KOPT-K1 (cell line): ENCODE measurements around the gene SYNDIG1L.

Experiments
- H3K27ac ChIP-seq: fragments of 200-600 bp; sonication (generic); 2 replicates; pipeline ENCODE4 v1.5.1; 2016; ENCODE audit warnings: antibody characterized with exemption, mild to moderate bottlenecking, low read depth, low read length; ENCODE audit not compliant: poor library complexity, severe bottlenecking
- H3K36me3 ChIP-seq: fragments of 200-600 bp; sonication (generic); 2 replicates; pipeline ENCODE4 v1.5.1; 2017; ENCODE audit warnings: antibody characterized with exemption, mild to moderate bottlenecking, low read length, moderate library complexity; ENCODE audit not compliant: insufficient read depth
- H3K9me3 ChIP-seq: fragments of 200-600 bp; sonication (generic); 2 replicates; pipeline ENCODE4 v1.5.1; 2017; ENCODE audit warnings: antibody characterized with exemption, low read length, mild to moderate bottlenecking; ENCODE audit not compliant: insufficient read depth, poor library complexity, severe bottlenecking

The SYNDIG1L gene

GRCh38 chr14:74444866-74445265 is 18.9 kb upstream of the SYNDIG1L start:
- no peaks in the 10 kb centered on the region for H3K36me3 ChIP-seq
- no peaks in the 10 kb centered on the region for H3K9me3 ChIP-seq

GRCh38 chr14:74442757-74443156 is 16.7 kb upstream of the SYNDIG1L start:
- Histone ChIP-seq H3K36me3 (no peaks in the 10 kb centered on the region), H3K27ac (no peak overlapping the region), H3K9me3 (no peaks in the 10 kb centered on the region)

More at GRCh38 chr14:74444866-74445265, 18.9 kb upstream of the SYNDIG1L start:
- H3K27ac ChIP-seq: no peak overlapping the region

GRCh38 chr14:74441113-74441512 is 15.1 kb upstream of the SYNDIG1L start:
- Histone ChIP-seq H3K36me3 (no peaks in the 10 kb centered on the region), H3K27ac (no peak overlapping the region), H3K9me3 (no peaks in the 10 kb centered on the region)

GRCh38 chr14:74438351-74438915 is 12.4 kb upstream of the SYNDIG1L start:
- no peaks in the 10 kb centered on the region for H3K9me3 ChIP-seq
- no peaks in the 10 kb centered on the region for H3K36me3 ChIP-seq
- no peak overlapping the region for H3K27ac ChIP-seq

- Histone ChIP-seq H3K36me3 (no peaks in the 10 kb centered on the region), H3K27ac (no peak overlapping the region), H3K9me3 (no peaks in the 10 kb centered on the region)
Observed at GRCh38 chr14:74437496-74438053, 11.6 kb upstream of the SYNDIG1L start.

GRCh38 chr14:74434294-74434693 is 8.3 kb upstream of the SYNDIG1L start:
- Histone ChIP-seq H3K27ac (no peak overlapping the region), H3K9me3 (no peaks in the 10 kb centered on the region), H3K36me3 (no peaks in the 10 kb centered on the region)

GRCh38 chr14:74429991-74430390 is 4.0 kb upstream of the SYNDIG1L start:
- no peak overlapping the region for H3K27ac ChIP-seq
- no peaks in the 10 kb centered on the region for H3K9me3 ChIP-seq
- H3K36me3 ChIP-seq: no peaks in the 10 kb centered on the region

GRCh38 chr14:74429221-74429691 is 3.2 kb upstream of the SYNDIG1L start:
- no peaks in the 10 kb centered on the region for H3K9me3 ChIP-seq
- no peaks in the 10 kb centered on the region for H3K36me3 ChIP-seq
- no peak overlapping the region for H3K27ac ChIP-seq

GRCh38 chr14:74427651-74428050 is 1.6 kb upstream of the SYNDIG1L start:
- Histone ChIP-seq H3K36me3 (no peaks in the 10 kb centered on the region), H3K27ac (no peak overlapping the region), H3K9me3 (no peaks in the 10 kb centered on the region)

GRCh38 chr14:74425525-74426201 is 347 bp downstream of the SYNDIG1L start:
- Histone ChIP-seq H3K36me3 (no peaks in the 10 kb centered on the region), H3K27ac (no peak overlapping the region), H3K9me3 (no peaks in the 10 kb centered on the region)

- no peak overlapping the region for H3K27ac ChIP-seq
- H3K9me3 ChIP-seq: no peaks in the 10 kb centered on the region
- no peaks in the 10 kb centered on the region for H3K36me3 ChIP-seq
Observed at GRCh38 chr14:74424606-74425005, 1.4 kb downstream of the SYNDIG1L start.

GRCh38 chr14:74423246-74423645 is 2.8 kb downstream of the SYNDIG1L start:
- no peaks in the 10 kb centered on the region for H3K9me3 ChIP-seq
- H3K36me3 ChIP-seq: no peaks in the 10 kb centered on the region
- no peak overlapping the region for H3K27ac ChIP-seq

GRCh38 chr14:74421981-74422380 is 4.0 kb downstream of the SYNDIG1L start:
- Histone ChIP-seq H3K27ac (no peak overlapping the region), H3K36me3 (no peaks in the 10 kb centered on the region), H3K9me3 (no peaks in the 10 kb centered on the region)

GRCh38 chr14:74419086-74419485 is 6.9 kb downstream of the SYNDIG1L start:
- no peaks in the 10 kb centered on the region for H3K9me3 ChIP-seq
- H3K27ac ChIP-seq: no peak overlapping the region
- H3K36me3 ChIP-seq: no peaks in the 10 kb centered on the region

- no peak overlapping the region for H3K27ac ChIP-seq
- H3K36me3 ChIP-seq: no peaks in the 10 kb centered on the region
- no peaks in the 10 kb centered on the region for H3K9me3 ChIP-seq
Observed at GRCh38 chr14:74418031-74418430, 8.0 kb downstream of the SYNDIG1L start.

GRCh38 chr14:74417611-74418010 is 8.4 kb downstream of the SYNDIG1L start:
- no peaks in the 10 kb centered on the region for H3K36me3 ChIP-seq
- H3K9me3 ChIP-seq: no peaks in the 10 kb centered on the region
- H3K27ac ChIP-seq: no peak overlapping the region
